ENCODE results near the gene METTL14.

Gene METTL14

DNA sequence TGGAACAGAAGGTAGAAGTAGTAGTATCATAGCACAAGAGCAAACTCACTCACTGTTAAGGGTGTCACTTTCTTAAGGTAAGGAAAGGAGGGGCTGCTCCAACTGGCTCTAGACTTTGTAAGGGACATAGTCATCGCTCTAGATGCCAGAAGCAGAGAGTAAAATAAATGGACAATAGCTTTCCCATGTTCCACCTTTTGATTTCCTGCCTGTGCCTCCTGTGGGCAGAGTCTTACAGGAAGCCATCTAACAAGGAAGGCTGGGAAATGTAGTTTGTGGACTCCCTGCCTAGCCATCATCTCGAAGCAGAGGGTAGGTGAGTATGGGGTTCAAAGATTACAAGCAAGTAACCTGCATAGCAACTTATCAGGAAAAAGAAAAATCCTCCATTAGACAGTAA, 1.7 kb upstream of the METTL14 start:
- Histone ChIP-seq H2AFZ (ENCODE audit: low read length) (0 out of 2 replicates have a peak overlapping the region, but pooled peaks have one; percentile 38), H3K4me3 (ENCODE audit: low read depth, low read length, poor library complexity, severe bottlenecking) (no peak overlapping the region), H3K4me2 (ENCODE audit: low read length) (no peak overlapping the region), H3K9me2 (ENCODE audit: low read depth, low read length) (no peaks in the 10 kb centered on the region), H3K27me3 (ENCODE audit: insufficient read depth, low read length) (no peaks in the 10 kb centered on the region), H3F3A (ENCODE audit: insufficient read depth, low read length) (no peaks in the 10 kb centered on the region), H3K4me1 (ENCODE audit: insufficient read depth, low read length, severe bottlenecking) (peaks cover 31% of the 10 kb centered on the region), H3K9me3 (ENCODE audit: low read length) (no peaks in the 10 kb centered on the region), H3K27ac (ENCODE audit: low read depth, low read length, poor library complexity, severe bottlenecking) (no peak overlapping the region), H4K20me1 (ENCODE audit: insufficient read depth, low read length) (no peaks in the 10 kb centered on the region), H3K79me2 (ENCODE audit: insufficient read depth, low read length) (peaks cover 23% of the 10 kb centered on the region), H3K9ac (ENCODE audit: low read length) (no peak overlapping the region), H3K36me3 (ENCODE audit: insufficient read depth, low read length) (peaks cover 10% of the 10 kb centered on the region; the same call in 1 of the 2 replicates)
- TF ChIP-seq, protein P1, sequence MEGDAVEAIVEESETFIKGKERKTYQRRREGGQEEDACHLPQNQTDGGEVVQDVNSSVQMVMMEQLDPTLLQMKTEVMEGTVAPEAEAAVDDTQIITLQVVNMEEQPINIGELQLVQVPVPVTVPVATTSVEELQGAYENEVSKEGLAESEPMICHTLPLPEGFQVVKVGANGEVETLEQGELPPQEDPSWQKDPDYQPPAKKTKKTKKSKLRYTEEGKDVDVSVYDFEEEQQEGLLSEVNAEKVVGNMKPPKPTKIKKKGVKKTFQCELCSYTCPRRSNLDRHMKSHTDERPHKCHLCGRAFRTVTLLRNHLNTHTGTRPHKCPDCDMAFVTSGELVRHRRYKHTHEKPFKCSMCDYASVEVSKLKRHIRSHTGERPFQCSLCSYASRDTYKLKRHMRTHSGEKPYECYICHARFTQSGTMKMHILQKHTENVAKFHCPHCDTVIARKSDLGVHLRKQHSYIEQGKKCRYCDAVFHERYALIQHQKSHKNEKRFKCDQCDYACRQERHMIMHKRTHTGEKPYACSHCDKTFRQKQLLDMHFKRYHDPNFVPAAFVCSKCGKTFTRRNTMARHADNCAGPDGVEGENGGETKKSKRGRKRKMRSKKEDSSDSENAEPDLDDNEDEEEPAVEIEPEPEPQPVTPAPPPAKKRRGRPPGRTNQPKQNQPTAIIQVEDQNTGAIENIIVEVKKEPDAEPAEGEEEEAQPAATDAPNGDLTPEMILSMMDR (IDR thresholded peaks at IDR 0.05; ENCODE audit: low read length) = no peak
- TF ChIP-seq EZH2 (IDR thresholded peaks at IDR 0.05; ENCODE audit: borderline replicate concordance, low read length) = no peak

DNA sequence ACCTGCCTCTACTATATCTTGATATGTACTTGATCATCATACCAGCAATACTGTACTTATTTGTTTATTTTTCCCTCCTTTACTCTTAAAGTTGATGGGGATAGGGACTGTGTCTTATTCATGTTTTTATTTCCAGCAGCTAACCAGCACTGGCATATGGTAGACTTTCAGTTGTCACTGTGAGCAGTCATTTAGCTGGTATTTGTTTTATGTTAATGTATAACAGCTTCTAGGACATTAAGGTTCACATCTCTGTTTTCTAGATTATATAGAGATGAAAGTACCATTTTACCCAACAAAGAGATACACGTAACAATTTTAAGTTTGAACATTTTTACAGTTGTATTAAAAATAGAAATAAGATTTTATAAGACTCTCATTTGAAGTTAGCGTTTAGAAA, 17.9 kb downstream of the METTL14 start:
- H3K4me1 ChIP-seq (ENCODE audit: insufficient read depth, low read length, severe bottlenecking) = no peaks in the 10 kb centered on the region
- H3K9me3 ChIP-seq (ENCODE audit: low read length) = no peaks in the 10 kb centered on the region
- no peak overlapping the region for H2AFZ ChIP-seq (ENCODE audit: low read length)
- no peaks in the 10 kb centered on the region for H3K9me2 ChIP-seq (ENCODE audit: low read depth, low read length)
- no peak overlapping the region for H3K4me3 ChIP-seq (ENCODE audit: low read depth, low read length, poor library complexity, severe bottlenecking)
- H4K20me1 ChIP-seq (ENCODE audit: insufficient read depth, low read length) = no peaks in the 10 kb centered on the region
- peaks cover 70% of the 10 kb centered on the region for H3K36me3 ChIP-seq (ENCODE audit: insufficient read depth, low read length)
- TF ChIP-seq EZH2 (IDR thresholded peaks at IDR 0.05; ENCODE audit: borderline replicate concordance, low read length) = no peak
- TF ChIP-seq, protein P1 (IDR thresholded peaks at IDR 0.05; ENCODE audit: low read length) = no peak
- no peaks in the 10 kb centered on the region for H3K79me2 ChIP-seq (ENCODE audit: insufficient read depth, low read length)
- H3K9ac ChIP-seq (ENCODE audit: low read length) = no peak overlapping the region
- H3K4me2 ChIP-seq (ENCODE audit: low read length) = no peak overlapping the region
- no peaks in the 10 kb centered on the region for H3F3A ChIP-seq (ENCODE audit: insufficient read depth, low read length)
- H3K27me3 ChIP-seq (ENCODE audit: insufficient read depth, low read length) = no peaks in the 10 kb centered on the region
- H3K27ac ChIP-seq (ENCODE audit: low read depth, low read length, poor library complexity, severe bottlenecking) = no peak overlapping the region

DNA sequence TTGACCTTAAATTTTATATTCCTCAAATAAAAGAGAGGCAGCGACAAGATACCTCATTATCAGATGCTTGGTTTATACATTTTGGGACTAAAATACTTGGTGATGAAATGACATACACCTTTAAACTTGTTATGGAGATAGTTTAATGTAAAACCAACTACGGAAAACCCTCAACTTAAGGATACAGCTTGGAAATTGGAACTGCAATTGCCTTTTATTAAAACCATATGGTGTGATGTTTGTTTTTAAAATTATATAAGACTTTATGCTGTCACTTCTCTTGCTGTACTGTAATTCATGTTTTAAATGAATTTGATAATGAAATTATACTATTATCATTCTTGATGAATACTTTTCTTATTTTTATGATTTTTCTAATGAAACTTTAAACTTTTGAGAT, 25.9 kb downstream of the METTL14 start:
- no peaks in the 10 kb centered on the region for H3K27me3 ChIP-seq (ENCODE audit: insufficient read depth, low read length)
- H4K20me1 ChIP-seq (ENCODE audit: insufficient read depth, low read length) = no peaks in the 10 kb centered on the region
- H3F3A ChIP-seq (ENCODE audit: insufficient read depth, low read length) = no peaks in the 10 kb centered on the region
- peaks cover 48% of the 10 kb centered on the region for H3K36me3 ChIP-seq (ENCODE audit: insufficient read depth, low read length)
- H3K9ac ChIP-seq (ENCODE audit: low read length) = no peak overlapping the region
- no peaks in the 10 kb centered on the region for H3K9me3 ChIP-seq (ENCODE audit: low read length)
- H2AFZ ChIP-seq (ENCODE audit: low read length) = no peak overlapping the region
- H3K9me2 ChIP-seq (ENCODE audit: low read depth, low read length) = no peaks in the 10 kb centered on the region
- H3K79me2 ChIP-seq (ENCODE audit: insufficient read depth, low read length) = no peaks in the 10 kb centered on the region
- H3K4me2 ChIP-seq (ENCODE audit: low read length) = no peak overlapping the region
- TF ChIP-seq, protein P1 (IDR thresholded peaks at IDR 0.05; ENCODE audit: low read length) = no peak
- TF ChIP-seq EZH2 (IDR thresholded peaks at IDR 0.05; ENCODE audit: borderline replicate concordance, low read length) = no peak
- no peak overlapping the region for H3K27ac ChIP-seq (ENCODE audit: low read depth, low read length, poor library complexity, severe bottlenecking)
- H3K4me1 ChIP-seq (ENCODE audit: insufficient read depth, low read length, severe bottlenecking) = no peaks in the 10 kb centered on the region
- H3K4me3 ChIP-seq (ENCODE audit: low read depth, low read length, poor library complexity, severe bottlenecking) = no peak overlapping the region
